Activated CD8-positive, alpha-beta memory T cell treated with anti-CD3 and anti-CD28 coated beads for 4 hours (primary cell): ENCODE results near the gene PSMD1.
A peak's percentile ranks its signal among the peaks of the same experiment; 100 is the strongest.
"Not testable (repeated sequence)": the region's sequence is repeated elsewhere in the genome, so short reads cannot be mapped to it uniquely, and the experiment has no call there.

ENCODE experiments used
- DNase-seq, 2 donors: peaks; one replicate each; pipeline ENCODE4 v3.0.0-alpha.2; 2020; ENCODE audit warnings: low read depth in 2 of 2

The PSMD1 gene

GRCh38 chr2:231185050-231185725 is 128.5 kb downstream of the PSMD1 start:
- no peak for DNase-seq

- no peak for DNase-seq
These were observed 129.2 kb downstream of the PSMD1 start for GRCh38 chr2:231185886-231186285.

- no peak for DNase-seq
These were observed 129.7 kb downstream of the PSMD1 start for GRCh38 chr2:231186325-231186724.

GRCh38 chr2:231187736-231188505 is 131.3 kb downstream of the PSMD1 start:
- DNase-seq = no peak

GRCh38 chr2:231188506-231189170 is 132.0 kb downstream of the PSMD1 start:
- no peak for DNase-seq

GRCh38 chr2:231189171-231189530 is 132.5 kb downstream of the PSMD1 start:
- no peak for DNase-seq

- no peak for DNase-seq
These were observed 133.2 kb downstream of the PSMD1 start for GRCh38 chr2:231189571-231190495.

GRCh38 chr2:231190531-231191197 is 134.0 kb downstream of the PSMD1 start:
- no peak for DNase-seq

- DNase-seq = no peak
These were observed 135.5 kb downstream of the PSMD1 start for GRCh38 chr2:231191896-231192872.

- DNase-seq = no peak
These were observed 136.5 kb downstream of the PSMD1 start for GRCh38 chr2:231193216-231193615.

GRCh38 chr2:231196592-231196991 is 139.9 kb downstream of the PSMD1 start:
- DNase-seq = no peak

- not testable (repeated sequence) for DNase-seq
These were observed 140.5 kb downstream of the PSMD1 start for GRCh38 chr2:231197196-231197595.

- no peak for DNase-seq
These were observed 141.1 kb downstream of the PSMD1 start for GRCh38 chr2:231197706-231198290.

- DNase-seq = peak; percentile 47 to 51
These were observed 141.9 kb downstream of the PSMD1 start, which contains the start of gene ARMC9 for GRCh38 chr2:231198291-231199173. Gene ARMC9, plus strand, starts transcription at chr2:231198631. Its CDS starts 7,608 bp downstream, at chr2:231206239.

GRCh38 chr2:231199219-231199618 is 142.6 kb downstream of the PSMD1 start:
- DNase-seq = no peak

GRCh38 chr2:231200805-231201474 is 144.3 kb downstream of the PSMD1 start:
- no peak for DNase-seq

GRCh38 chr2:231201475-231201814 is 144.8 kb downstream of the PSMD1 start:
- no peak for DNase-seq

- no peak for DNase-seq
These were observed 146.4 kb downstream of the PSMD1 start for GRCh38 chr2:231203087-231203486.
